HG03135 (cell line): ENCODE results near the gene C4orf51.

Experiments used
- ATAC-seq: cut with Tn5 transposase; IDR thresholded peaks from one replicate; pipeline ENCODE4 v1.9.1; 2021; ENCODE audit warnings: mild to moderate bottlenecking, moderate library complexity; ENCODE audit not compliant: unreplicated experiment

C4orf51 gene

DNA sequence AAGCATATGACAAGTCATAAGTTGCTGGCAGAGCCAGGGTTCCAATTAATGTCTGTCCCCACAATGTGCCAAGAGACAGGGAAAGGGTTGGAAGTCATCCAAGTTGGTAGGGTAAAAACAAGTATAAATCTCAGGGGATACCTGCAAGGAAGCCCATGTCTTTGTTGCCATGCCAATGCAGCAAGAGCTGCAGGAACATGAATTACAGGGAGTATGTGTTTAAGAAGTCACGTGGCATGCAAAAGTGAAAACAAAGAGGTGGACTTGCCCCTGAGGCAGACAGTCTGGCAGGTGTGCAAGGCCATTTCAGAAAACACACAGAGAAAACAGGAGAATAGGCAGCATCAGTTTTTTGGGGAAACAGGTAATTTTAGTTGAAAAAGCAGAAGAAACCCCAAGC is 29.4 kb downstream of the C4orf51 start:
- no peak for ATAC-seq

DNA sequence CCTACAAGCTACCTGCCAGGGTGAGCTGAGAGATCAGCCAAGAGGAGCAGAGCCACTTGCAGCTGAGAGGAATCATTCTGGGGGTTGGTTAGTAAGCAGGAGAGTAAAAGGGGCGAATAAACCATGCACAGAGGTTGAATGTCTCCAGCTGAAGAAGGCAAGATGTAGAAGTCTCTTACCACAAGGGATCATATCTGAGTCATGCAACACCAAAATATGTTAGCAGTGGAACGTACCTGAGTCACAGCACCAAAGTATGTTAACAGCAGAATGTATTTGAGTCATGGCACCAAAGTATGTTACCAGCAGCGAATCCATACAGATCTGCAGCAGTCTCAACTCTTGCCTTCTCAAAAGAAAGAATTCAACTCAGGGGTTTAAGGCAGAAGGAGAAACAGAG is 29.9 kb downstream of the C4orf51 start:
- no peak for ATAC-seq

DNA sequence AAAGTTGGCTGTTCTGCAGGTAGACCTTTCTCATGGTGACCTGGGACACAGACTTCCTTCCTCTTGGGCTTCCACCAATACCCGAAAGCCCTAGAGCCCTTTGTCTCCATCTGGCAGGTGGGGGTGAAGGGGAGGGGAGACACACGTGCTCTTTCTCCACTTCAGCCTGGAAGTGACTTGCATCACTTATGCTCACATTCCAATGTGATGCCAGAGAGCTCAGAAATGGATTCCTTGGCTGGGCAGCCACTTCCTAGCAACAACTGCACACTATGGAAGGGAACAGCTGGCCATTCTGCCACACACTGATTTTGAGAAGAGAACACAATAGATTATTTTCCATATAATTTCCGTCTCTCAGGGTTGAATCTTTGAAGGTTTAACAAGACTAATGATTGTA is 36.3 kb downstream of the C4orf51 start:
- no peak for ATAC-seq

DNA sequence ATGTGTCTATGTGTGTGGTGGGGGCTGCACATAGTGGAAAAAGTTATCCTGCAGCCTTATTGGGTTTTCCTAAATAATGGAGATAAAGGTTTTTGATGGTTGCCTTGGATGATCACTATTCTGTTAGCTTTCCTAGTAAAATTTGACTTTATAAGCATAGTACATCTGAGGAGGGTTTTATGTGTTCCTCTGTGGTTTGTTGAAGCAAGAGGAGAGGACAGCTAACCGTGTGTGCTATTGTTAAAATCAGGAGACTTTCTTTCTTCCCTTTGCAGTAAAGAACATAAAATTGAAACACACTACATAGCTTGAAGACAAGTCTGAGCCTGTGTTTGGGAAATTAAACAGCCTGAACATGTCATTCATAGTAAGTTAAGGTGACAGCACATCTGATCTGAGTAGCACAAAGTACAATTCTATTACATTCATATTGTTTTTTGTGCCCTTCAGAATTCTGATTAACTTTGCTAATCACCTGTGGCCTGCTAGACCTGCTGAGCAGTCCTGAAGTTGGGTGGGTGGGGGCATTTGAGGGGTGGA is 36.8 kb downstream of the C4orf51 start:
- no peak for ATAC-seq

DNA sequence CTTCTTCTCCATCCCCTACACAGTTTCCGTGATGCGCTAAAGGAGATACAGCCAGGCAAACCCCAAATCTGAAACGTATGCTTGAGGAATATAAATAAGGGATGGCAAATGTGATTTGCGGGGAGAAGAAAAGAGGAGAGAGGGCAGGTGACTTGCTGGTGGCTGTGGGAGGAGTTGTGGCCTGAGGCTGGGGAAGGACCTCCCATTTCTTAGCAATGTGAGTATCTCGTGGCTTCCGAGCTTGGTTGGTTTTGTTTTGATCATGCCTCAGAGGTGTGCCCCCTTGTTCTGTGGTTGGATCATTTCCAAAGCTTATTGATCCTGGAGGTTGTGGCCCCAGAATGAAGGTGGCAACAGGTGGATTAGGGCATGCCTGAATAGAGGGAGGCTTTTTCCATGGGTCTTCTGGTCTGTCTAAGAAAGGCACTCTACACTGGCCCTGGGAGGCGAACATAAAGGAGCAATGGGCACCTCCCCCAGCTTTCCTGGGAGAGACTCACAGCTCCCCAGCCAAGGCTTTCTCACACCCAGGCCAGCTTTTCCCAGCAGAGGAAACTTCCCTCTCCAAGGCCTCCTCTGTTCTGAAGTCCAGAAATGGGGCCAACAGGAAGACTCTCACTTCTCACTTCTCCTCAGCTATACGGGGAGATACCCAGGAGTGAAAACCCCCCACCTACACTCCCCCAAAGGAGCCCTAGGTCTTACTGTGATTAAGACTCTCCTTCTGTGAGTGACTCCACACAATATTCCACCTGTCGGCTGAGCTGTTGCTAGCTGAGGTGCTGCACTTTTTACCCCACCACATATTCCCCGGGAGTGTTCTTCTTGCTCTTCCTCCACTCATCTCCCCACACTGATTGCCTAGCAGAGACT is 40.0 kb downstream of the C4orf51 start:
- ATAC-seq = peak; percentile 66

DNA sequence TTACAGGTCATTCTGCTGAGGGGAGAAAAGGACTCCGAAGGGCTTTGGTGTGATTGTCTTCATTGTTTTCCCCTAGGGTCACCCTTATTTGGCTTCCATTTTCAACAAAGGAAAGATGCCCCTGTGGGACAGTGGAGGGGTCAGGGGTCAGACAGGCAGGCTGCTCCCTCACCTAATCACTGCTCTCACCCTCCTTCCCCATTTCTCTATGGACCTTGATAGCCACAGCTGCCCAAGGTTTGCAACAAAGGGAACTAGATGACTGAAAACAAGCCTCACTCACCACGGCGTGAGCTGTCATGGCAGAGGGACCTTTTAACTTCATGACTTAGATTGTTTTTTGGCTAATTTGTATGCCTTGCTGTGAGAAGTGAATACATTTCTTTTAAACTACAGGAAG is 40.7 kb downstream of the C4orf51 start:
- ATAC-seq = peak; percentile 11

DNA sequence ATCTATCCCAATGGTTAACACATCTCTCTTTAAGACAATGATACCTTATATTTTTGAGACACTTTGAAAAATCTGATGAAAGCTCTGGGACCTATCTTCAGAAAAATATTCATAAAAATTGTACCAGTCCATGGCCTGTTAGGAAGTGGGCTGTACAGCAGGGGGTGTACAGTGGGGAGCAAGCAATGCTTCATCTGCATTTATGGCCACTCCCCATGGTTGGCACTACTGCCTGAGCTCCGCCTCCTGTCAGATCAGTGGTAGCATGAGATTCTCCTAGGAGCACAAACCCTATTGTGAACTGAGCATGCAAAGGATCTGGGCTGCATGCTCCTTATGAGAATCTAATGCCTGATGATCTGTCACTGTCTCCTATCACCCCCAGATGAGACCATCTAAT is 42.6 kb downstream of the C4orf51 start:
- no peak for ATAC-seq

DNA sequence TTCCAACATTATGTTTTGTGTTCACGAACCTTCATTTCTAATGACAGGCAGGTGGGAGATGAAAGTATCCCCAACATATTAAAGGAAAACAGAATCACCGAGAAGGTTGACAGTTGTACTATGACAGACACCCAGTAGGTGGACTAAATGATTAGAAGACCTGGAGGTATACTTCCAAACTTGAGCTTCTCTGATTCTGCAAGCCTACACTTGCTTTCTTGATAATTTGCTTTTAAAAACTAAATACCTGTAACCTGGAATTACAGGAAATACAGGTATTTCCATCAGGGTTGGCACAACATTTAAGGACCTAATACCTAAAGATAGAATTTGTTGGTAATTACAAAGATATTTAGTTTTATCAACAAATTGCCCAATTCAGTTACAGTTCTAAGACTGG is 43.4 kb downstream of the C4orf51 start:
- ATAC-seq = no peak

DNA sequence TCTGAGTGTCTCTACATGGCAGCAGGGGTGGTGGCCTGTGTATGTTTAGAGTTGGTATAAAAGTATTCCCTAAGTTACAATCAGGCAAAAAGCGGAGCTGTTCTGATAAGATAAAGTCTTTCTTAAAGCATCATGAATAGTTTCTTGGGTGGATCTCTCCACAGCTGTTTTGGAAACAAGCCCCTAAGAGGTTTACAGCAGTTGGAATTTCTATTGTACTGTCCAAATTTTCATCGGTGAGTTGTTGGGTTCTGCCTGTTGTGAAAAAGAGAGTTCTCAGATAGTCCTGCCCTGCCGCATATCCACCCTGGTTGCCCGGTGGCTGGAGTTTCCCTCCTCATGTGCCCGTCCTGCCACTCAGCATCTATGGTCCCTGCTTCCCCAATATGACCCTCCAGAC is 50.1 kb downstream of the C4orf51 start:
- ATAC-seq = no peak

DNA sequence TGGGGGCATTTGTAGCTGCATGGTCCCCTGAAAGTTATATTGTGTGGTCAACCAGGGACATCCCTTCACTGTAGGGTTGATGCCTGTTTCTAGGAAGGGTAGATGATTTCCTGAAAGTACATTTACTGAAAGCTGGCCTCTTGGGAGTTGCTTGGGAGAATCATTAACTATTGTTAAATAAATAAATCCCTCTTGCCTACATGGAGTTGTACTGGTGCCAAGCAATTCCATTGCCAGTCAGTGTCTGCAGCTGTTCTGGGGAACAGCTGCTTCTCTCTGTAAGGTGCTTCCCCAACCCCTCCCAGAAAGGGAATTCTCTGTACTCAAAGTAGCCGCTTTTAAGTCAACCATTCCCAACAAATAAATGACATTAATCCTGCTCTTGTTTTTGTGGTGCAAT is 51.1 kb downstream of the C4orf51 start:
- no peak for ATAC-seq

DNA sequence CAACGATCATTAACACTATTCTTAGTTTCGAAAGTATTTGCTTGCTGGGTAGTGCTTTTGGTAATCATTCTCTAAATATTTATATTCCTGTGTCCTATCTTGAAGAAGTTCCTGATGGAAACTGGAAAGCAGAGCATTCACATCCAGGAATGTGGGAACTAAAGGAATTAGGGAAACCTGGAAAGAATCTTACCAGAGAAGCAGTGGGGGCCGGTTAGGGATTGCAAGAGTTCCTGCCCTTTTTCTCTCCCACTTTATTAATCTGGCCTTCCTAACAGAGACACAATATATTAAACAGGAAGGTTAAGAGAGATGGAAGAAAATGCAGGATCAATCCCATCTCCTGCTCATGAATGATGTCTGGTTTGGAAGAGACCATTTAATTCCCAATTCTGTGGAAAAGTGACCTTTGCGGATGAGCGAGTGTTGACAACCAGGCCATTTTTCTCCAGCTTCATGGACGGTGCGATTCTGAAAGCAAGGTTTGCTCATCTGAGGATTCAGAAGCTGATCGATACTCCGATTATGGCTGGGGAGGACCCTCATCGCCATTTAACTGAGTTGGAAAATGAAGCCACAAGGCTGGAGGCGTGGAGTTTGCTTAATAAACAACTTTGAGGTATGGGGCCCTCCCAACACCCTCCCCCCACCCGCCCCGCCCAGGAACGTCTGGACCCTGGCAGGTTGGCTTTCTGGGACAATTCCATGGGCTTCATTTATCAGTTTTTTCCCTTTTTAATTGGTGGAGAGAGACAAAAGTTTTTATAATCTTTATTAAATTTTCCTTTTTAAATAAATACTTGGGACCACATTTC is 52.3 kb downstream of the C4orf51 start:
- ATAC-seq = no peak

DNA sequence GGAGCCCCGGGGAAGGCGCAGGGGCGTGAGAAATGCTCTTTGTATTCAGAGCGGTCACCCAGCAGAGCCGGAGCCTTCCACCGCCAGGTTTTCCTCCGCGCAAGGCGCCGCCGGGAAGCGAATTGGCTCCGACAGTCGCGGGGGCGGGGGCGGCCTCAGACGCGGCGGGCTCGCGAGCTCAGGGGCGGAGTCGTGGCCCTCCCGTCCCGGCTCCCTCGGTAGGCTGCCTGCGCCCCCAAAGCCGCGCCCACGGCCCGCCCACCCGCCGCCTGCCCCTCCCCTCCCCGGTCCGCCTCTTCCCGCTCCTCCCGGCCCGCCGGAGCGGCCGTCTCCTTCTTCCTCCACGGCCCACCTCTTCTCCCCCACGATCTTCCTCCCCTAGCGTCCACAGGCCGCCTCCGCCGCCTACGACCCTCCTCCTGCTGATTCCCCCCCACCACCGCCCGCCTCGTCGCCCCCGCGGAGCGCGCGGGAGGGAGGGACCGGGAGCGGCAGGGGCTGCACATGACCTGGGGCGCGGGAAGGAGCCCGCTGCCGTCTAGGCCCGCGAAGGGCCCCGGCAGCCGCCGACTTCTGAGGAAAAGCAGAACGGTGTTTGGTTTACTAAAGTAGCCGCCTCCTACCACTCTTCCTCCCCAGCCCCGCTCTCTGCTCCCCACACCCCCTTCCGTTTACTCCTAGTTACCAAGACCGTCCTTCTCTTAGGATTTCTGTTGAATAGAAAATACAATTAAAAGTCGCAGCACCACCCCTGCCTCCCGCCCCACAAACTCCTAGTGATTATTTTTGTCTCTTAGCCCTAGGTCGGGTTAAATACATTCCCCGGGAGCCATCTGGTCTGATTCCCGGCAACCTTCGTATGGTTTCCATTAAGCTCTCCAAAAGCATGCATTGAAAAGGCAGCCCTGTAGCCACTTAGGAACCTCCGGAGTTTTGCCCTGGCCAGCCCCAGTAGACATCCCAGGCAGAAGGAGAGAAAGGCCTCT is 53.2 kb downstream of the C4orf51 start:
- peak; percentile 89 for ATAC-seq

DNA sequence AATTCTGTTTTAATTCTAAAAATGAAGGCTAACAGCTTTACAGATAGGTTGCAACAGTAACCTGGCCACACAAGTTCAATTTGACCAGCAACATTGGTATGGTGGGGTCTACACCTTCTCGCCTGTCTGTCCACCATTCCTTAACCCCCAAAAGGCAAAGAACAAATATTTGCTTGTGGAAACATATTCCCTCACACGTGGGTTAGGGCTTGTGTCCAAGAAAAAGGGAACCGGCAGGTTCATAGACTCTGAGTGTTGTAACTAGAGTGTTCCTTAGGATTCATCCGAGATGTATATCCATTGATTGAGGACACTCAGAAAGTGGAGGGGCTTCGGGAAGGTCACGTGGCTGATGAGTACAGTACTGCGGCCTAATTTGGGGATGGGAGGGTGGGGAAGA is 54.1 kb downstream of the C4orf51 start:
- no peak for ATAC-seq

DNA sequence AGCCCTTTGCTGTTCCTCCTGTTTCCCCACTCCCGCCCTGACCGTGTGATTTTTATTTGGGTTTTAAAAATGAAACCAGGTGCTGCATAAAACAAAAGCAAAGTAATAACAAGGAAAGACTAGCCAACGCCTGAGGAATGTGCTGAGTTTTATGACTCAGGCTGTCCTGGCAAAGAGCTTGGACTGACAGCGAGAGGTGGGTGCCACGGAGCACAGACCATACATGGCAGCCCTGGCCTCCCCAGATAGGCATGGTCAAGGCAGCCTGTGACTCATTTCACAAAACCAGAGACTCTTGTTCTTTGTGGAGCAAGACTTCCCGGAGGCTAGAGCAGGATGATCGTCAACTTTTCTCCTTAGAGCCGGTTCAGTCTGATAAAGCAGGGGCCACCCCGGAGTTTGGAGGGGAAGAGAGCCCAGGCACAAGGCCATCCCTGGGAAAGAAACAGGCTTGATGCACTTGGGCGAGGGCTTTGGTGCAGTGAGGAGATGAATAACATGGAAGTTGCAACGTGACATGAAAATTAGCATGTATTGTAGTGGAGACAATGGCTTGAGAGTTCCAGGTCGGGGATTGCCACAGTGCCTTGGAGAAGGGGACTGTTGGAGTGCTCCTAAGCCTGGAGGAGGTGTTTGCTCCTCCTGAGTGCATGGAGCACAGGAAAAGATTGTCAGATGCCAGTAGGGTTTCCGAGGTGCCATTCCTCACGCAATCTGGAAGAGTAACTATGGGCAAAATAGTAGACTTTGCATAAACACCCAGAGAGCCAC is 54.8 kb downstream of the C4orf51 start:
- no peak for ATAC-seq

DNA sequence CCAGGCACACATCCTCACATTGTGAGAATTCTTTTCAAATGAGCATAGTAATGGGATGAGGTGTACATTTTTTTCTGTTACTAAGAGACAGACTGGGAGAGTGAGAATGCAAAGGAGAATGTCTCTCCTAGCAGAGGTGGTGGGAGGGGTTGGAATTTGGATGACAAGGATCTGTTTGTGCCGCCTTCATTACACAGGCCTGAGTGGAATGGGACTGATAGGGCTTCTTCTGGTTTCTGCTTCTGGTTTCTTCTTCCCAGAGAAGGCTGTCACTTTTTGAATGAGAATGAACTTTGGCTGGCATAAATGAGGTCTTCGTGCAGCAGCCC is 55.4 kb downstream of the C4orf51 start:
- no peak for ATAC-seq

DNA sequence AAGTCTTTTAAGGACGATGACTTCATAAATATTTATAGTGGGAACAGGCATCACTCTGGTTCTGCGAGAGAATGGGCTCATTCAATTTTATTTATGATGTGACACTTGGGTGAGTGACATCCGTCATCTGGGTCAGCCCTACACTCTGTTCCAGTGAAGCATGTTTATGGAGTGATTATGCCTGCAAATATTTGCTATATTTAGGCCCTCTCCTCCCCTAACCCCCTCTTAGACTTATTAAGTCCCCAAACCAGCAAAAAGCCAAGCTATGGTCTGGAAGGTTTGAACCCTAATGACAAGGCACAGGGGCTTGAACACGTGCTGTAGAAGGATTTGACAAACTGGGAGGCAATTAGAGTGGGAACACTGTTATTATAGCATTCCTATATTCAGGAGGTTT is 55.9 kb downstream of the C4orf51 start:
- no peak for ATAC-seq

DNA sequence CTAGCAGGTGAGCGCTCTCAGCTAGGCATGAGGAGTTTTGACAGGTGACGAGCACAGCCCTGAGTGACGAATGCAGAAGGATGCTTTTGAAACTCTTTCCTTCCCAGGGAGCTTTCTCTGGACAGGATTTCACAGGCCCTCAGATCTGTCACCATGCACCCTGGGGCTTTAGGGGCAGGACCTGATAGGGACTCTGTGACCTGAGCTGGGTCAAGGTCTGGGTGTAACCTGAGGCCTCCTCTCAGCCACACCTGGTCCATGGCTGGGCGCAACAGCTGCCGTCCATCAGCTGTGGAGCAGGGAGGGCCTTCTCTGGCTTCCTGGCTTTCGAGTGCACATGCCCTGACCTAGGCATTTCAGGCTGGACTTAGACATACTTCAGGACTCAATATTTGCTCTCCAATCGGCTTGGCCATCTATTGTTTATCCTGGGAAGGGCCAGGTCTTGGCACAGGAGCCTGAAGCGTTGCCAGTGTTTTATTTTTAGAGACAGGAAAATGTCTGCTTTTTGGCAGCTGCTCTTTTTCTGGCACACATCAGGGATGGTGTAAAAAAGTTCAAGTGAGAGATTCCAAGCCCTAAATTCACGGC is 56.4 kb downstream of the C4orf51 start:
- ATAC-seq = no peak

DNA sequence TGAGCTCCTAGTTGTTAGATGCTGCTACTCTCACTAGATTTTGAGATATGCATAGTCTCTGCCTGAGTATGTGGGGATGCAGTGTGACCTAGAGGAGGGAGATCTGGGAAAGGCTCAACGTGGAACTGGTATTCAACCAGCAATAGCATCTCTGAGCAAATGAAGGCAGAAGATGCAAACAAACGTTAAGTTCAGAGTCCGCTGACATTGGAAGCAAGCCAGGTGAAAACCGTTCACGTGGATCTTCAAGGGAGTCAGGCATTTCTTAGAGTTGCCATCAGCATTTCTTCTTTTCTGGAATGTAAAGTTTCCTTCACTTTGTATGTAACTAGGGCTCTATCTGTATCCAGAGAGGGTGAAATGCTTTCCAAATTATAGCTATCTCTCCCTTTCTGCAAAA is 59.9 kb downstream of the C4orf51 start:
- ATAC-seq = no peak

DNA sequence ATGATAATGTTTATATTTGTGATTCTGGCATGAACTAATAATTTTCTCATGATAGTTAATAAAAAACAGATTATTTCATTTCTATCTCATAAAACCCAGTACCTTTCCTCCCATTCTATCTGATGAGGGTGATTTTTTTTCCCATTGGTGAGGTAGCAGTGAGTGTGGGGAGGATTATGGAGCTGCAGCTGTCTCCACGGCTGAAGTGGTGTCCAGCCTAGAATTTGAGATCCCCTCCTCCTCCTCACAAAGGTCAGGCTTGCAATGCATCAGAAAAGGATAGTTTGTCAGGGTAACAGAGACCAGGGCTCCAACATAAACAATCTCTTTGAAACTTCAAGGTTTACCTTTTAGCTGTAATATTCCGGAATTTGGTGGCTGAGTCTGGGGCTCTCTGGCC is 60.9 kb downstream of the C4orf51 start:
- no peak for ATAC-seq

DNA sequence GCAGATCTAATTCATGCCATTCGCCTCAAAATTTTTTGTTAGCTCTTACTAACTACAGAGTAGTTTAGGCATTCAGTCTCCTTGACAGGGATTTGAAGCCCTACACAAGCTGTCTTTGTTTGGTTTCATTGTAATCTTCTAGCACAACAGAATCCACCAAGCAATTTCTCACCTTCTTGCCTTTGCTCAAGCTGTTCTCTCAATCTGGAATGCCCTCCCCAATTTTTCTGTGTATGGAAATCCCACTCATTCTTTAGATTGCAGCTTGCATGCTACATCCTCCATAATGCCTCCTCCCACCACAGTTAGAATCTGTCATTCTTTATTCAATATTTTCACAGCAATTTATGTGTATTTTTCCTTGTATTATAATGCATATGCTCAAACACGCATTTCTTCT is 63.7 kb downstream of the C4orf51 start:
- no peak for ATAC-seq
